MG63 (cell line): ENCODE data around the gene NACC1. TPM values are rescaled to one million over a fixed set of nuclear protein-coding genes. Genes with fewer than 3 reads are reported as not detected.
A peak's percentile ranks its signal among the peaks of the same experiment; 100 is the strongest.

Source experiments
- DNase-seq: peaks from one replicate; pipeline ENCODE4 v3.0.0-alpha.2; 2020
- H3K27me3 ChIP-seq: fragments of 250-450 bp; sonication (Bioruptor Pico); 2 replicates; pipeline ENCODE4 v1.5.1; 2020; ENCODE audit warnings: mild to moderate bottlenecking, moderate library complexity
- H3K36me3 ChIP-seq: fragments of 250-450 bp; sonication (Bioruptor Pico); 2 replicates; pipeline ENCODE4 v1.5.1; 2020; ENCODE audit warnings: mild to moderate bottlenecking, moderate library complexity
- H3K4me3 ChIP-seq: fragments of 250-450 bp; sonication (Bioruptor Pico); 2 replicates; pipeline ENCODE4 v1.5.1; 2020; ENCODE audit warnings: mild to moderate bottlenecking, moderate library complexity
- H3K9me3 ChIP-seq: fragments of 250-450 bp; sonication (Bioruptor Pico); 2 replicates; pipeline ENCODE4 v1.5.1; 2020; ENCODE audit warnings: mild to moderate bottlenecking, moderate library complexity
- total RNA-seq: library from RNA; depleted of rRNA; stranded (reverse); fragments of >200 nt; shearing (Covaris generic); gene quantifications from 2 replicates; pipeline ENCODE4 v1.2.3, GENCODE V29; 2014; ENCODE audit warnings: low replicate concordance

NACC1 gene
- total RNA-seq, 1 experiment from 2014 or later = 96.4 TPM

DNA sequence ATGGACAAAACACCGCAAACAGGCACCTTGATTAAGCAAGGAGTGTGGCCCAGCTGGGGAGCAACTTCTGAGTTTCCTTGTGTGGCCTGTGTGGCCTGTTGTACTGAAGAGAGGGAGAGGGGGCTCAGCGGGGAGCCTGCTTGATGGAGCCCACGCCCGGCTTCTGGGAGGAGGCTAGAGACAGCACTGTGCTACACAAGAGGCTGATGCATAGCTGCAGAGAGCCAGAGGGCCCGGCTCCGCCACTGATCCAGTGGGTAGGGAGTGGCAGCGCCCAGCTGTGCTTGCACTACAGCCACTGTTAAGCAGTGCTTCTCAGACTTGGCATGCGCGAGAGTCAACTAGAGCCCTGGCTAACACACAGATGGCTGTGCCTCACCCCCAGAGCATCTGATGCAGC, 34.4 kb upstream of the NACC1 start:
- H3K27me3 ChIP-seq = no peaks in the 10 kb centered on the region
- H3K36me3 ChIP-seq = peaks cover 94% of the 10 kb centered on the region
- DNase-seq = no peak
- no peak overlapping the region for H3K4me3 ChIP-seq
- no peaks in the 10 kb centered on the region for H3K9me3 ChIP-seq

- H3K27me3 ChIP-seq = no peaks in the 10 kb centered on the region
- H3K9me3 ChIP-seq = no peaks in the 10 kb centered on the region
- H3K36me3 ChIP-seq = peaks cover 94% of the 10 kb centered on the region
- DNase-seq = no peak
- no peak overlapping the region for H3K4me3 ChIP-seq
Measured at GRCh38 chr19:13085666-13086065, 32.4 kb upstream of the NACC1 start.

GRCh38 chr19:13086341-13086740, 31.7 kb upstream of the NACC1 start:
- H3K9me3 ChIP-seq = no peaks in the 10 kb centered on the region
- no peak for DNase-seq
- no peak overlapping the region for H3K4me3 ChIP-seq
- no peaks in the 10 kb centered on the region for H3K27me3 ChIP-seq
- H3K36me3 ChIP-seq = peaks cover 92% of the 10 kb centered on the region

GRCh38 chr19:13087295-13087694, 30.8 kb upstream of the NACC1 start:
- no peak for DNase-seq
- no peaks in the 10 kb centered on the region for H3K9me3 ChIP-seq
- no peaks in the 10 kb centered on the region for H3K27me3 ChIP-seq
- peaks cover 92% of the 10 kb centered on the region for H3K36me3 ChIP-seq
- no peak overlapping the region for H3K4me3 ChIP-seq

GRCh38 chr19:13087795-13088537, 30.1 kb upstream of the NACC1 start:
- no peak overlapping the region for H3K4me3 ChIP-seq
- no peaks in the 10 kb centered on the region for H3K27me3 ChIP-seq
- H3K36me3 ChIP-seq = peaks cover 92% of the 10 kb centered on the region
- no peaks in the 10 kb centered on the region for H3K9me3 ChIP-seq
- no peak for DNase-seq

DNA sequence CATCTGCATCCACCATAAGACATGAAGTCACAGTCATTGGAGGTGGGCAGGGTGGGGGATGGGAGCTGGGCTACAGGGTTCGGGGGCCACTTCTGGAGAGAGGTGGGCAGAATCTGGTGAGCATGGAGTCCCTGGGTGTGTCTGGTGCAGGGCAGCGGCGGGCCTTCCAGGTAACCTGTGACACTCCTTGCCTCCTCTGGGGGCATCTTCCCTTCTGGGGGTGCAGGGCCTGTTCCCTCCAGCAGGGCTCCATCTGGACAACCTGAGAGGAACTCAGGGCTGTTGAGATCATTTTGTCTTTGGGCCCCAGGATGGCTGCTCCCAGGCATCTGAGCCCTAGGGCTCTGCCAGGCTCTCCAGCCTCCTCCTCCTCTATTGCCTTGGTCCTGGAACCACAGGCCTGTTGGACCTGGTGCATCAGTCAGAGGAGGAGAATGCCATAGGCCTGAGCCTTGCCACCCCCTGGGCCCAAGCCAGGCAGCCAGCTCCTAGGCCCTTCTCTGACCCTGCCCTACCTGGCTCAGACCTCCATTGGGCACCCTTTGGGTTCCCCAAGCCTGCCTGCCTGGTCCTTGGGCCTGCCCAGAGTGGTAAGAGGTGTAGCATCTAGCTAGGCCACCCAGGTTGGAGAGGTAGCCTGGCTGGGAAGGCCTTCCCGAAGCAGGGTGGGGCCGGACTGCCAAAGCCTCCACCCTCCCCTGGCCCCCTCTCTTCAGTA, 28.8 kb upstream of the NACC1 start:
- DNase-seq = peak; percentile 51
- peaks cover 92% of the 10 kb centered on the region for H3K36me3 ChIP-seq
- H3K9me3 ChIP-seq = no peaks in the 10 kb centered on the region
- no peak overlapping the region for H3K4me3 ChIP-seq
- no peaks in the 10 kb centered on the region for H3K27me3 ChIP-seq

GRCh38 chr19:13089857-13090507, 28.1 kb upstream of the NACC1 start:
- peaks cover 94% of the 10 kb centered on the region for H3K36me3 ChIP-seq
- DNase-seq = no peak
- no peaks in the 10 kb centered on the region for H3K27me3 ChIP-seq

GRCh38 chr19:13090511-13091231, 27.4 kb upstream of the NACC1 start:
- DNase-seq = no peak
- Histone ChIP-seq H3K27me3 (no peaks in the 10 kb centered on the region), H3K9me3 (no peaks in the 10 kb centered on the region), H3K36me3 (peaks cover 93% of the 10 kb centered on the region), H3K4me3 (no peak overlapping the region)

More at GRCh38 chr19:13089857-13090507, 28.1 kb upstream of the NACC1 start:
- no peak overlapping the region for H3K4me3 ChIP-seq
- no peaks in the 10 kb centered on the region for H3K9me3 ChIP-seq

DNA sequence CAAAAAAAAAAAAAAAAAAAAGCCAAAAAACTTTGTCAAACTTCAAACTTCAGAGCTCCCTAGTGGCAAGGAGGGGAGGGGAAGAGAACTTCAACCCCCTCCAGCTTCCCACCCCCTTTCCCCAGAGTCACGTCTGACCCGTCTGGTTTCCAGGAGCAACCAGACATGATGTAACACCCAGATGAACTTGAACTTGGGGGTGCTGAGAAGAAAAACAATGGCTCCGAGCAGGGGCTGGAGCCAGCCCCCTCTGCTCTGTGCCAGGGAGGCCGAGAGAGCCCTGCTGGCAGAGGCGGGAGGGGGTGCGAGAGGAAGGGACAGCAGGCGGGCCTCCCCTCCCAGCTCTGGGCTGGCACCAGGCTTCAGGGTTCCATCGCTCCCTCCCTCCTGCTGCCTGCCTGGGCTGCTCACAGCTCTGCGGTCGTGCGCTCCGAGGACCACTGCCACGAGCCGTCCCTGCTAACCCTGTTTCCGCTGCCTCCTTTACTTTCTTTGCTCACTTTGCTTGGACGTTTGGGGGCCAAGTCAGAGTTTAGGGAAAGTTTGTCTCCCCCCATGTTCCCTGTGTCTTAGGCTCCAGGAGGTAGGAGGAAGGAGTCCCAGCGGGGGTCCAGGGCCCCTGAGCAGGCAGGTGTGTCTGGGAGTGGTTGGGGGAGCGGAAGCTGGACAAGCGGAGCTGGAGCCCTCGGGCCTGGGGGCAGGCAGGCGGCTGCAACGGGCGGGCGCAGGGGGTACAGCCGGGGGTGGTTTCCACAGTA, 26.5 kb upstream of the NACC1 start:
- Histone ChIP-seq H3K27me3 (no peaks in the 10 kb centered on the region), H3K36me3 (peaks cover 90% of the 10 kb centered on the region), H3K4me3 (no peak overlapping the region), H3K9me3 (no peaks in the 10 kb centered on the region)
- no peak for DNase-seq

- H3K9me3 ChIP-seq = no peaks in the 10 kb centered on the region
- H3K36me3 ChIP-seq = peaks cover 84% of the 10 kb centered on the region
- no peaks in the 10 kb centered on the region for H3K27me3 ChIP-seq
- H3K4me3 ChIP-seq = no peak overlapping the region
- DNase-seq = no peak
Measured at GRCh38 chr19:13092158-13092543, 25.9 kb upstream of the NACC1 start.

- DNase-seq = no peak
- H3K27me3 ChIP-seq = no peaks in the 10 kb centered on the region
- H3K4me3 ChIP-seq = no peak overlapping the region
- H3K36me3 ChIP-seq = peaks cover 82% of the 10 kb centered on the region
- no peaks in the 10 kb centered on the region for H3K9me3 ChIP-seq
Measured at GRCh38 chr19:13092606-13093235, 25.3 kb upstream of the NACC1 start.

GRCh38 chr19:13093407-13094105, 24.5 kb upstream of the NACC1 start:
- H3K9me3 ChIP-seq = no peaks in the 10 kb centered on the region
- no peaks in the 10 kb centered on the region for H3K27me3 ChIP-seq
- DNase-seq = peak; percentile 76
- peaks cover 82% of the 10 kb centered on the region for H3K36me3 ChIP-seq
- no peak overlapping the region for H3K4me3 ChIP-seq

- H3K9me3 ChIP-seq = no peaks in the 10 kb centered on the region
- DNase-seq = no peak
Measured at GRCh38 chr19:13094106-13094504, 24.0 kb upstream of the NACC1 start.

DNA sequence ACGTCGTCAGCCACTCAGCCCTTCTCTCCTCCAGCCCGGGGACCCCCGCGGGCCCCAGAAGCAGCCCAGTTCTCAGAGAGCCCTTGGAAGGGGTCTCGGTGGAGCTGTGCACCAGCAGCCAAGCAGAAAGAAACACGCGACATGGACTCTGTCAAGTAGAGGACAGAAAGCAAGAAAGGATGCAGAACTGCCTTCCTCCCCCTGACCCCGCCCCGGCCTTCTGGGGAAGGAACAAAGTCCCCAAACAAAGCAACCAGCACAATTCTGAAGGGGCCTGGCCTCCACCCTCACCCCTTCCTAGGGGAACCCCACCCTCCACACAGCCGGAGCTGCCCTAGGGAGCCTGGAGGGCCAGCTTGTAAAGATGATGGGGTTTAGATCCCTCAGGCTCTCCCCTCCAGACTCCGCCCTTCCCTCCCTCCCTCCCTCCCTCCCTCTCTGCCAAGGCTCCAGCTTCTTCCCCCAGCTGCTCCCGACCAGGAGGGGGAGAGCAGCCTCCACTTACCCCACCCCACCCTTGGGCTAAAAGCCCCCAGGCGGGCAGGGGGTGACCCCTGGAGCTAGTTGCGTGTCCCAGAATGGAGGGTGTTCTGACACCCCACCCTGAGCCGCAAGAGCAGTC, 23.2 kb upstream of the NACC1 start:
- no peaks in the 10 kb centered on the region for H3K9me3 ChIP-seq
- no peak for DNase-seq
- H3K36me3 ChIP-seq = peaks cover 80% of the 10 kb centered on the region
- no peak overlapping the region for H3K4me3 ChIP-seq
- H3K27me3 ChIP-seq = no peaks in the 10 kb centered on the region

More at GRCh38 chr19:13094106-13094504, 24.0 kb upstream of the NACC1 start:
- H3K4me3 ChIP-seq = no peak overlapping the region
- H3K27me3 ChIP-seq = no peaks in the 10 kb centered on the region
- peaks cover 82% of the 10 kb centered on the region for H3K36me3 ChIP-seq

DNA sequence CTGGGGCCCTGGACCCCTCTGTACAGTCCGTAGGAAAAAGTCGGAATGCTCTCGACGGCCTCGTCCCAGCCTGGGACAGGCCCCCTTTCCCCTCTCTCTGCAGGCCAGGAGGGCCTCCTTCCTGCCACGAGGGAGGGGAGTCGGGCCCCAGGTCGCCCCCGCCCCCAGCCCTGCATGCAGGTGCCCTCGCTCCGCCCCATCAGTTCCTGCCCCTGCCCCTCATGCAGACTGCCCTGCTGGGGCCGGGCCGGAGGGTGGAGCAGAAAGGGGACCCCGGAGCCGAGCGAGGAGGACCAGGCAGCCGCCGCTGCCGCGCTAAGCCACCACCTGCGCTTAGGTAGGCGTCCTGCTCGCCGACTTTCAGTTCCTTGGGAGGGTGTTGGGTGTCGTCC, 22.7 kb upstream of the NACC1 start:
- no peaks in the 10 kb centered on the region for H3K27me3 ChIP-seq
- no peak overlapping the region for H3K4me3 ChIP-seq

More for the DNA sequence above, 22.7 kb upstream of the NACC1 start:
- no peak for DNase-seq
- H3K9me3 ChIP-seq = no peaks in the 10 kb centered on the region
- H3K36me3 ChIP-seq = peaks cover 76% of the 10 kb centered on the region
